Measurements from ENCODE around the gene DENND2C. TPM values are rescaled to one million over a fixed set of nuclear protein-coding genes. Genes with fewer than 3 reads are reported as not detected.

The DENND2C gene
- total and polyA plus RNA-seq, 4 donors, result 0.25 to 5.9 (median 2.7) TPM

GRCh38 chr1:114691061-114691460 is 21.2 kb upstream of the DENND2C start:
- ATAC-seq (ENCODE audit: low FRiP score), result no peak
- no peak overlapping the region for H3K27ac ChIP-seq (ENCODE audit: low read depth in 1 of 2, low read length in 2 of 2)
- no peak overlapping the region for H3K4me3 ChIP-seq (ENCODE audit: low read length in 2 of 2)
- intact Hi-C loops (cut with DNase I), result no loop called here
- WGBS, 2 donors, result 80 to 84% methylated on average over 2 of the region's 2 CpGs
- no peaks in the 10 kb centered on the region for H3K4me1 ChIP-seq (ENCODE audit: control insufficient read depth in 1 of 2, insufficient read depth in 2 of 2, low read length in 2 of 2)
- peaks cover 0 to 2% of the 10 kb centered on the region in 2 donors for H3K27me3 ChIP-seq (ENCODE audit: control insufficient read depth in 1 of 2, insufficient read depth in 2 of 2, low read length in 1 of 2)
- H3K36me3 ChIP-seq (ENCODE audit: control insufficient read depth in 1 of 2, insufficient read depth in 2 of 2, low read length in 1 of 2), result no peaks in the 10 kb centered on the region
- no peak for DNase-seq
- H3K9me3 ChIP-seq (ENCODE audit: control insufficient read depth, low read length), result no peaks in the 10 kb centered on the region

DNA sequence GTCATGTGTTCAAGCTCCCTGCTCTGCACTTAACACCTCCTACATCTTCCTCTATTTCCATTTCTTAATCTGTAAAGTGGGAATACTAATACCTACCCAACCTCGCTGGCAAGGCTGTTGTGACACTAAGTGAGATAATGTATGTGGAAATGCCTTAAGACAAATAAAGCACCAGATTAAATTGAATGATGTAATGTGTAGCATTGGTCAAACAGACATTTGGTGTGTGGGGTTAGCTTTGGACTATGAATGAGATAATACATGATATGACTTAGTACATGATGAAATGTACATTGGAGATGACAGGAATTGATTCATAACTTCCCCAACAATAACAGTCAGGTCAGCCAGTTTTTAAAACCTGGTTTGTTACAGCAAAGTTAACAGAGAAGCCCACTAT is 20.3 kb upstream of the DENND2C start:
- DNase-seq (no peak), ATAC-seq (ENCODE audit: low FRiP score) (no peak)
- no peaks in the 10 kb centered on the region for H3K36me3 ChIP-seq (ENCODE audit: control insufficient read depth in 1 of 2, insufficient read depth in 2 of 2, low read length in 1 of 2)
- no peak overlapping the region for H3K27ac ChIP-seq (ENCODE audit: low read depth in 1 of 2, low read length in 2 of 2)
- intact Hi-C loops (cut with DNase I), result no loop called here
- no peak overlapping the region for H3K4me3 ChIP-seq (ENCODE audit: low read length in 2 of 2)
- peaks cover 0 to 2% of the 10 kb centered on the region in 2 donors for H3K27me3 ChIP-seq (ENCODE audit: control insufficient read depth in 1 of 2, insufficient read depth in 2 of 2, low read length in 1 of 2)
- 60 to 67% methylated on average over 1 of the region's 1 CpG for WGBS, 2 donors
- H3K9me3 ChIP-seq (ENCODE audit: control insufficient read depth, low read length), result no peaks in the 10 kb centered on the region
- no peaks in the 10 kb centered on the region for H3K4me1 ChIP-seq (ENCODE audit: control insufficient read depth in 1 of 2, insufficient read depth in 2 of 2, low read length in 2 of 2)

GRCh38 chr1:114688526-114688925 is 18.7 kb upstream of the DENND2C start:
- DNase-seq, result no peak

DNA sequence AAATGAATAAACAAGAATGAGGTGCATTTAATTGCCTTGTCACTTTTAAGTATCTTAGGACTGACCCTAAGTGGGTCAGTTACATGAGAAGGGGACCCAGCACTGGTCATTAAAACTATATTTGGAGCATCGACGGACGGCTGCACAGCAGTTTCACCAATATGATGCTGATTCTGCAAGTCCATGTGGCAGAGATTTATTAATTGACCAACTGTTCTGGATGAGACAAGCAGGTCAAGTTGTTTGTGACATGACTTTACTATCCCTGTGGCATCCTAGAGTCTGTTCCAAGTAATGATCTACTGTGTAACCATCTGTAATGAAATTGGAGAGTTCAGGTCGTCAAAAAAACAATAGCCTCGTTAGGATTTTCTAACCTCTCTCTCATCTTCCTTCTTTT is 16.0 kb upstream of the DENND2C start:
- Histone ChIP-seq H3K9me3 (ENCODE audit: control insufficient read depth, low read length) (no peaks in the 10 kb centered on the region), H3K4me1 (ENCODE audit: control insufficient read depth in 1 of 2, insufficient read depth in 2 of 2, low read length in 2 of 2) (no peaks in the 10 kb centered on the region), H3K36me3 (ENCODE audit: control insufficient read depth in 1 of 2, insufficient read depth in 2 of 2, low read length in 1 of 2) (no peaks in the 10 kb centered on the region), H3K27ac (ENCODE audit: low read depth in 1 of 2, low read length in 2 of 2) (no peak overlapping the region), H3K27me3 (ENCODE audit: control insufficient read depth in 1 of 2, insufficient read depth in 2 of 2, low read length in 1 of 2) (peaks cover 0 to 2% of the 10 kb centered on the region in 2 donors), H3K4me3 (ENCODE audit: low read length in 2 of 2) (no peak overlapping the region)
- DNase-seq, result no peak
- intact Hi-C loops (cut with DNase I), result no loop called here
- 76 to 79% methylated on average over 5 of the region's 5 CpGs for WGBS, 2 donors
- no peak for ATAC-seq (ENCODE audit: low FRiP score)

More at GRCh38 chr1:114688526-114688925, 18.7 kb upstream of the DENND2C start:
- no peaks in the 10 kb centered on the region for H3K9me3 ChIP-seq (ENCODE audit: control insufficient read depth, low read length)
- 74 to 85% methylated on average over 4 of the region's 4 CpGs for WGBS, 2 donors
- no peak overlapping the region for H3K27ac ChIP-seq (ENCODE audit: low read depth in 1 of 2, low read length in 2 of 2)
- no peaks in the 10 kb centered on the region for H3K4me1 ChIP-seq (ENCODE audit: control insufficient read depth in 1 of 2, insufficient read depth in 2 of 2, low read length in 2 of 2)
- intact Hi-C loops (cut with DNase I), result no loop called here
- H3K27me3 ChIP-seq (ENCODE audit: control insufficient read depth in 1 of 2, insufficient read depth in 2 of 2, low read length in 1 of 2), result peaks cover 0 to 2% of the 10 kb centered on the region in 2 donors
- ATAC-seq (ENCODE audit: low FRiP score), result no peak
- no peaks in the 10 kb centered on the region for H3K36me3 ChIP-seq (ENCODE audit: control insufficient read depth in 1 of 2, insufficient read depth in 2 of 2, low read length in 1 of 2)
- no peak overlapping the region for H3K4me3 ChIP-seq (ENCODE audit: low read length in 2 of 2)

- no peak overlapping the region for H3K4me3 ChIP-seq (ENCODE audit: low read length in 2 of 2)
- intact Hi-C loops (cut with DNase I), result loop anchor here in 1 of 2 donors (10.0 kb wide), 1 partner anchor 333 kb away; no protein-coding TSS in a partner anchor
- H3K9me3 ChIP-seq (ENCODE audit: control insufficient read depth, low read length), result no peaks in the 10 kb centered on the region
- DNase-seq (no peak), ATAC-seq (ENCODE audit: low FRiP score) (no peak)
- H3K4me1 ChIP-seq (ENCODE audit: control insufficient read depth in 1 of 2, insufficient read depth in 2 of 2, low read length in 2 of 2), result no peaks in the 10 kb centered on the region
- H3K36me3 ChIP-seq (ENCODE audit: control insufficient read depth in 1 of 2, insufficient read depth in 2 of 2, low read length in 1 of 2), result no peaks in the 10 kb centered on the region
- no peak overlapping the region for H3K27ac ChIP-seq (ENCODE audit: low read depth in 1 of 2, low read length in 2 of 2)
- no peaks in the 10 kb centered on the region for H3K27me3 ChIP-seq (ENCODE audit: control insufficient read depth in 1 of 2, insufficient read depth in 2 of 2, low read length in 1 of 2)
- 73 to 77% methylated on average over 5 of the region's 5 CpGs for WGBS, 2 donors
These were observed 7.8 kb upstream of the DENND2C start for GRCh38 chr1:114677691-114678090.

GRCh38 chr1:114676115-114676514 is 6.3 kb upstream of the DENND2C start:
- H3K4me3 ChIP-seq (ENCODE audit: low read length in 2 of 2), result no peak overlapping the region
- intact Hi-C loops (cut with DNase I), result loop anchor here in 1 of 2 donors (10.0 kb wide), 1 partner anchor 331 kb away; no protein-coding TSS in a partner anchor
- no peak for ATAC-seq (ENCODE audit: low FRiP score)
- H3K9me3 ChIP-seq (ENCODE audit: control insufficient read depth, low read length), result no peaks in the 10 kb centered on the region
- H3K36me3 ChIP-seq (ENCODE audit: control insufficient read depth in 1 of 2, insufficient read depth in 2 of 2, low read length in 1 of 2), result no peaks in the 10 kb centered on the region
- DNase-seq, result no peak
- H3K4me1 ChIP-seq (ENCODE audit: control insufficient read depth in 1 of 2, insufficient read depth in 2 of 2, low read length in 2 of 2), result no peaks in the 10 kb centered on the region
- WGBS, 2 donors, result 82 to 91% methylated on average over 1 of the region's 1 CpG
- H3K27me3 ChIP-seq (ENCODE audit: control insufficient read depth in 1 of 2, insufficient read depth in 2 of 2, low read length in 1 of 2), result no peaks in the 10 kb centered on the region
- H3K27ac ChIP-seq (ENCODE audit: low read depth in 1 of 2, low read length in 2 of 2), result no peak overlapping the region

- Histone ChIP-seq H3K27me3 (ENCODE audit: control insufficient read depth in 1 of 2, insufficient read depth in 2 of 2, low read length in 1 of 2) (no peaks in the 10 kb centered on the region), H3K4me3 (ENCODE audit: low read length in 2 of 2) (no peak overlapping the region), H3K27ac (ENCODE audit: low read depth in 1 of 2, low read length in 2 of 2) (no peak overlapping the region), H3K36me3 (ENCODE audit: control insufficient read depth in 1 of 2, insufficient read depth in 2 of 2, low read length in 1 of 2) (no peaks in the 10 kb centered on the region), H3K9me3 (ENCODE audit: control insufficient read depth, low read length) (no peaks in the 10 kb centered on the region), H3K4me1 (ENCODE audit: control insufficient read depth in 1 of 2, insufficient read depth in 2 of 2, low read length in 2 of 2) (no peaks in the 10 kb centered on the region)
- no peak for ATAC-seq (ENCODE audit: low FRiP score)
- WGBS, 2 donors, result 82 to 87% methylated on average over 7 of the region's 7 CpGs
- intact Hi-C loops (cut with DNase I), result loop anchor here (5.0 to 10.0 kb wide), 2 partner anchors 45 to 327 kb away; partner anchors contain the start of gene NRAS (in 1 of the 2)
- DNase-seq, result no peak
These were observed 2.1 kb upstream of the DENND2C start for GRCh38 chr1:114671939-114672275.

GRCh38 chr1:114671011-114671938 is 1.4 kb upstream of the DENND2C start:
- no peak overlapping the region for H3K4me3 ChIP-seq (ENCODE audit: low read length in 2 of 2)
- no peaks in the 10 kb centered on the region for H3K9me3 ChIP-seq (ENCODE audit: control insufficient read depth, low read length)
- no peaks in the 10 kb centered on the region for H3K4me1 ChIP-seq (ENCODE audit: control insufficient read depth in 1 of 2, insufficient read depth in 2 of 2, low read length in 2 of 2)
- whole genome bisulfite sequencing, 2 donors, result 61 to 63% methylated on average over 9 of the region's 9 CpGs
- H3K27ac ChIP-seq (ENCODE audit: low read depth in 1 of 2, low read length in 2 of 2), result no peak overlapping the region
- ATAC-seq (ENCODE audit: low FRiP score) (no peak), DNase-seq (no peak)
- intact Hi-C loops (cut with DNase I), result loop anchor here (5.0 to 10.0 kb wide), 2 partner anchors 46 to 326 kb away; partner anchors contain the start of gene NRAS (in 1 of the 2)
- H3K27me3 ChIP-seq (ENCODE audit: control insufficient read depth in 1 of 2, insufficient read depth in 2 of 2, low read length in 1 of 2), result no peaks in the 10 kb centered on the region
- H3K36me3 ChIP-seq (ENCODE audit: control insufficient read depth in 1 of 2, insufficient read depth in 2 of 2, low read length in 1 of 2), result no peaks in the 10 kb centered on the region
